NB4 (cell line): ENCODE data around the gene DAAM1.

ENCODE experiments used
- POLR2A ChIP-seq: IDR thresholded peaks from 2 replicates; pipeline ENCODE4 v1.6.1; 2011; ENCODE audit warnings: mild to moderate bottlenecking; ENCODE audit not compliant: insufficient read length; ENCODE audit errors: extremely low read depth
- TF ChIP-seq, protein P1 (sequence below): IDR thresholded peaks from one replicate; pipeline ENCODE4 v1.5.1; 2012; ENCODE audit warnings: low read depth, low read length

DNA sequence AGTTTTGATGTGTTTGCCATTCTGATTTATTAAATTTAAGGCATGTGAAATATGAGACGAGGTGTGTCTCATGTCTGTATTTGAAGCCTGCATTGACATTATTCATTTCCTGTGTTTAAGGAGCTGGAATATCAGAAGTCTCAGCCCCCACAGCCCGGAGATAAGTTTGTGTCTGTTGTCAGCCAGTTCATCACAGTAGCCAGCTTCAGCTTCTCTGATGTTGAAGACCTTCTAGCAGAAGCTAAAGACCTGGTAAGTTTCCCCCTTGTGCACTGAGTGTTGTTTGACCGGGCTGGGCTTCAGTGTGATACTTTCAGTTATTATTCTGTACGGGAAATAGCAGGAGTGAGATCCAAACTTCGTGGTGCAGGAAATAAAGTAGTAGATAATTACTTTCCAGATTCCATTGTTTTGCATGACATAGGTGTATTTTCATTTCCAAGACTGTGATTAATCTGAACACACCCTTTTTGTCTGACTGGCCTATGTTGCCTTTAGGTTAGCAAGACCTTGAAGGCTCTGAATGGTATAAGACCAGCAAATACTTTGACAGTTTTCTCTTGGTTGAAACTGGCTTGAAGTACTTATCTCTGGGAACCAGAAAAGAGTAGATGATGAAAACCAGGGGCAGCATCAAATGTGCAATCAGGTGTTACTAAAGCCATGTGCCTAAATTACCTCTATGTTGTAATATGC lies 175.2 kb downstream of the DAAM1 start:
- TF ChIP-seq, protein P1, sequence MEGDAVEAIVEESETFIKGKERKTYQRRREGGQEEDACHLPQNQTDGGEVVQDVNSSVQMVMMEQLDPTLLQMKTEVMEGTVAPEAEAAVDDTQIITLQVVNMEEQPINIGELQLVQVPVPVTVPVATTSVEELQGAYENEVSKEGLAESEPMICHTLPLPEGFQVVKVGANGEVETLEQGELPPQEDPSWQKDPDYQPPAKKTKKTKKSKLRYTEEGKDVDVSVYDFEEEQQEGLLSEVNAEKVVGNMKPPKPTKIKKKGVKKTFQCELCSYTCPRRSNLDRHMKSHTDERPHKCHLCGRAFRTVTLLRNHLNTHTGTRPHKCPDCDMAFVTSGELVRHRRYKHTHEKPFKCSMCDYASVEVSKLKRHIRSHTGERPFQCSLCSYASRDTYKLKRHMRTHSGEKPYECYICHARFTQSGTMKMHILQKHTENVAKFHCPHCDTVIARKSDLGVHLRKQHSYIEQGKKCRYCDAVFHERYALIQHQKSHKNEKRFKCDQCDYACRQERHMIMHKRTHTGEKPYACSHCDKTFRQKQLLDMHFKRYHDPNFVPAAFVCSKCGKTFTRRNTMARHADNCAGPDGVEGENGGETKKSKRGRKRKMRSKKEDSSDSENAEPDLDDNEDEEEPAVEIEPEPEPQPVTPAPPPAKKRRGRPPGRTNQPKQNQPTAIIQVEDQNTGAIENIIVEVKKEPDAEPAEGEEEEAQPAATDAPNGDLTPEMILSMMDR, result no peak
- TF ChIP-seq POLR2A, result no peak
